ENCODE data around the gene CSNK1G2.

CSNK1G2 gene

DNA sequence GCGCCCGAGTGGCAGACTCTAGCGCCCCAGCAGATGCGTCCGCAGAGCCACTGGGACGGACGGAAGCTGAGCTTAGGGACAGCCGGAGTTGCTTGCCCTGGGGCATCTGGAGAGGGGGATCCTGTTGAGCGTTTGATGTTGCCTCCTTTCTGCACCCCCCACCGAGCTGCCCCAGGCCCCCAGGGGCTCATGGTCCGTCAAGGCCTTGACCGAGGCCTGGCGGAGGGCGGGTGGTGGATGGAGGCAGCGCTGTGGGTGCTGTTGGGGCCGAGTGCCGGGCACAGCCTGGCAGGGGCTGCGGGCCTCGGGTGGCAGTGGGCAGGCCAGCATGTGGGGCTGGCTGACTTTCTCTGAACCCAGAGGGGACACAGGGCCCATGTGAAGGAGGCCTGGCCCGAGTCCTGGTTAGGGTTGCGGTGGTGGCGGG, 2.7 kb downstream of the CSNK1G2 start:
- DNase-seq (ENCODE audit: low read depth in 4 of 4, low spot score in 1 of 4), result no peak

DNA sequence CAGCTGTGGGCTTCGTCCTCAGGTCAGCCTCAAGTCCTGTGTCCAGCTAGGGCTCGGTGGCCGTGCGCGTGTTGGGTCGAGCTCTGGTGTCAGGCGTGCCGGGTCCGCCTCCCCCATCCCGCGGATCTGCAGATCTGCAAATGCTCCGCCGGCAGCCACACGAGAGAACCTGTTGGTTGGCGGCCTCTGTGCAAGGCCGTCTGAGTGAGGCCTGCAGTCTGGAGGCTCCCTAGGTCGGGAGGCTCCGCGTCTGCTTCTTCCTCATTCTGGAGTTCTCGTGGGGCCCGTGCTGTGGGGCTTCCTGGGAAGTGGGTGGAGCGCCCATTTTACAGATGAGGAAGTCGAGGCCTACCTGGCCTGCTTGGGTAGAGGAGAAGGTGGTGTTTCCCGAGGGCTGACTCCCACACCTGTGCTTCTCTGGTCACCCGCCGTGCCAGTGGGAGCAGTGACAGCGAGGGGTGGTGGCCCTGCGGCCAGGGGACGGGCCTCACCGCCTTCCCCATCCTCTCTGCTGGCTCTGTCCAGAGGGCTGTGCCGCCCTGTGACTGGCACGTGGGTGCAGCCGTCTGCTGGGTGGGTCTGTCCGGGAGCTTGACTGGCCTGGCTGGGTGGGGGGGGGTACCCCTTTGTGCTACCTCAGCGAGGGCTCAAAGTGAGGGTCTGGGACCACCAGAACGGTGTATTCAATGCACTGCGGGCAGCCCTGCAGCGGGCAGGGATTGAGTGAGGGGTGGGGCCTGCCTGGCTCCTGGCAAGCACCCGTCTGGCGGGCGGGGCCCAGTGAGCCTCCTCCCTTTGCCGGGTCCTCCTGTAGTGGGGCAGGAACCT, 3.3 kb downstream of the CSNK1G2 start:
- no peak for DNase-seq (ENCODE audit: low read depth in 4 of 4, low spot score in 1 of 4)

DNA sequence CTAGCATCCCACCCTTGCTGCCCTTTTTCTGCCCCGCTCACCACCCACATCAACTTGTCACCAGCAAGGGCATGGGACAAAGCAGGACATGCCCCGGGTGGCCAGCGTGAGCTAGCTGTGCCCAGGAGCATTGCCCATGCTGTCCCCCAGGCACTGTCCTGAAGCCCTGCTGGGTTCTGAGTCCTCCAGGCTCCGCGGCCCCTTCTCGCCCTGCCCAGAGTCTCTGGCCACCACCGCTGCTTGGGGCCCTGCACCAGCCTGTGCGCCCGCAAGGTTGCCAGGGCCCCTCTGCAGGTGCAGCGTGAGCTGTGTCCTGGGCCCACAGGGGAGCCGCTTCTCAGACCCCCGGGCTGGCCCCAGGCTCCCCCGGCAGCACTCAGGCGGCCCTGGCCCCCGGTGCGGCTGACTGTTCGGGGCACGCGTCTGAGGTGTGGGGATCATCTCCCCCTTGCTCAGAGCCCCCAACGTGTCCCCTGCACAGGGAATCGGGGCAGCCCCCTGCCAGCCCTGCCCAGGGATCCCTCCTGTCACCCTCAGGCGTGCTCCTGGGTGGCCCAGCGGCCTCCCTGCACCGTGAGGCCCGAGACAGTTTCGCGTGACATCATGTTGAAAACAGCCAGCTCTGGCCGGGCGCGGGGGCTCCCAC, 4.1 kb downstream of the CSNK1G2 start:
- no peak for DNase-seq (ENCODE audit: low read depth in 4 of 4, low spot score in 1 of 4)

- DNase-seq (ENCODE audit: low read depth in 4 of 4, low spot score in 1 of 4), result no peak
These were observed 4.9 kb downstream of the CSNK1G2 start for GRCh38 chr19:1945899-1946298.

GRCh38 chr19:1947651-1948209, 6.8 kb downstream of the CSNK1G2 start:
- DNase-seq (ENCODE audit: low read depth in 4 of 4, low spot score in 1 of 4), result no peak

DNA sequence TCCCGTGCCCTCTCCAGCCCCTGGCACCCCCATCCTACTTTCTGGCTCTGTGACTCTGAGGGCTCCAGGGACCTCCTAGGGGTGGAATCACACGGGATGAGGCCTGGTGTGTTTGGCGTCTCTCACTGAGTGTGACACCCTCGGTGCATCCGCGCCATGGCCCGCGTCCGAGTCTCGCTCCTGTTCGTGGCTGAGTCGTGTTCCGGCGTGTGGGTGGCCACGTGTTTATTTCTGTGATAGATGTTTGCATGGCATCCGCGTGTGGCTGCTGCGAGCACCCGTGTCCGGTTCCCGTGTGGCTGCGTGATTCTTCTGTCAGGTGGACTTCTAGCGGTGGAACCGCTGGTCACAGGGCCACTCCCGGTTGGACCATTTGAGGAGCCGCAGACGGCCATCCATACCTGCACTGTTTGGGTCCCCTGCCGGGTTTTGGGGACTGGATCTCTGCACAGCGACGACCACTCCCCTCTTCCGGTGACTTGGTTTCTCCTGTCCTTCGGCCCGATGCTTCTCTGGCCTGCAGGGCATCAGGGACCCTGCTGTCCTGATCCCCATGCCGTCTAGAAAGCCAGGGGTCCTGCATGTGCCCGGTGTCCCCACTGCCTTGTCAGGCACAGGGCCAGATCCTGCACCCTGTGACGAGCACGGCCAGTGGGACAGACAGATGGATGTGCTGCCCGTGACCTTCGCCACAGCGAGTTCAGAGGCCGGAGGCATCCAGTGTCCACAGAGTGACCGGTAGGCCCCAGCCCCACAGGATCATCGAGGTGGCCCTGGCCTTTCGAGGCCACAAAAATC, 8.5 kb downstream of the CSNK1G2 start:
- no peak for DNase-seq (ENCODE audit: low read depth in 4 of 4, low spot score in 1 of 4)

GRCh38 chr19:1950640-1951039, 9.7 kb downstream of the CSNK1G2 start:
- no peak for DNase-seq (ENCODE audit: low read depth in 4 of 4, low spot score in 1 of 4)

DNA sequence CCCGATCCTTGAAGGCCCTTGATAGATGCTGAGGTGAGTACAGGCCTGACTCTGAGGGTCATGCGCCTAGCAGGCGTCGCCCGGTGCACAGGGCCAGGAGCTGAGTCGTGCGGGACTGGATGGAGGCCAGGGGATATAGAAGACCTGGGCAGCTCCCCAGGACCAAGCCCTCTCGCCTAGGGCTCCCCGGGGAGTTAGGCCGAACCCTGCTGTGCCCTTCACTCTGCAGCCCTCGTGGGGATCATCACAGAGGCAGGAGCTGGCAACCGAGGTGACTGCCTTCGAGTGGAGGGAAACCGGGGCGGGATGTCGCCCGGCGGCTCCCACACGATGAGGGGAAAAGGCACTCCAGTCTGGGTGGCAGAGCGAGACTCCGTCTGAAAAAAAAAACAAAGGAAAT, 11.7 kb downstream of the CSNK1G2 start:
- DNase-seq (ENCODE audit: low read depth in 4 of 4, low spot score in 1 of 4), result no peak

- DNase-seq (ENCODE audit: low read depth in 4 of 4, low spot score in 1 of 4), result no peak
These were observed 12.1 kb downstream of the CSNK1G2 start for GRCh38 chr19:1953037-1953436.

GRCh38 chr19:1953441-1954094, 12.6 kb downstream of the CSNK1G2 start:
- DNase-seq (ENCODE audit: low read depth in 4 of 4, low spot score in 1 of 4), result no peak

GRCh38 chr19:1954532-1954933, 13.6 kb downstream of the CSNK1G2 start:
- no peak for DNase-seq (ENCODE audit: low read depth in 4 of 4, low spot score in 1 of 4)

GRCh38 chr19:1955171-1956121, 14.5 kb downstream of the CSNK1G2 start:
- no peak for DNase-seq (ENCODE audit: low read depth in 4 of 4, low spot score in 1 of 4)

DNA sequence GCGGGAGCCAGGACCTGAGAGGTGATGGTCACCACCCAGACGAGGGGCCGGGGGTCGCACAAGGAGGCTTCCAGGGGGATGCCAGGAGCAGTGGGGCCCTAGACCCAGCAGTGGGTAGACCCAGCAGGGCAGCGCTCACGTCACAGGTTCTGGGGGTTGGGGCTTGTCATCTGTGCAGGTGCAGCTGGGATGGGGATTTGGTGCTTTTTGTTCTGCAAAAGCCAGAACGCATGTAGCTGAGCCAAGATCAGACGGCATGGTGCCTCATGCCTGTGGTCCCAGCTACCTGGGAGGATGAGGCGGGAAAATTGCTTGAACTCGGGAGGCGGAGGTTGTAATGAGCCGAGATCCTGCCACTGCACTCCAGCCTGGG, 15.1 kb downstream of the CSNK1G2 start:
- no peak for DNase-seq (ENCODE audit: low read depth in 4 of 4, low spot score in 1 of 4)

- DNase-seq (ENCODE audit: low read depth in 4 of 4, low spot score in 1 of 4), result no peak
These were observed 16.0 kb downstream of the CSNK1G2 start for GRCh38 chr19:1956868-1957492.

DNA sequence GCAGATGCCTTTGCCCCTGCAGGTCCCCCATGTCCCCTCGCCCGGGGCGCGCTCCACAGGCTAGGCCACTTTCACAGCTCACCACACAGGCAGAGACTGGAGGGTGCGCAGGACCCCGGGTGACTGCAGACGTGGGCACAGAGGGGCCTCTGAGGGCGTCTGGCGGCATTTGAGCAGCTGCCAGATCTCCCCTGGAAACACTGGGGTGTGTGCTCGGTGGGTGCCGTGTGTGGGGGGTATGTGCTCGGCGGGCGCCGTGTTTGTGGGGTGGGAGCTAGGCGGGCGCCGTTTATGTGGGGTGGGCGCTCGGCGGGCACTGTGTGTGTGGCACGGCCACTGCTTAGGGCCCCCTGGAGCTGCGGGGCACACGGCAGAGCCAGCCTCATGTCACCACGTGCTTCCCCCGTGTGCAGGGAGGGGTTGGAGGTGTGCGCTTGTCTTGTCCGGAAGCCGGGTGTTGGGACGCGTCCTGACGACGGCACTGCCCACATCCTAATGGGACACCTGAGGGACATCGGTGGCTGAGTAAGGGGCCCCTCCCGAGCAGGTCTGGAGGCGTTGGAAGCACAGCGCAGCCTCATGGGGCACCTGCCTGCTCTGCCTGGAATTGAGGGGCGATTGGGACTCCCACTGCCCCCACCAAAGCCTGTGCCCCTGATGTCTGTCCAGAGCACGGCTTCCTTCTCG, 16.7 kb downstream of the CSNK1G2 start:
- no peak for DNase-seq (ENCODE audit: low read depth in 4 of 4, low spot score in 1 of 4)

DNA sequence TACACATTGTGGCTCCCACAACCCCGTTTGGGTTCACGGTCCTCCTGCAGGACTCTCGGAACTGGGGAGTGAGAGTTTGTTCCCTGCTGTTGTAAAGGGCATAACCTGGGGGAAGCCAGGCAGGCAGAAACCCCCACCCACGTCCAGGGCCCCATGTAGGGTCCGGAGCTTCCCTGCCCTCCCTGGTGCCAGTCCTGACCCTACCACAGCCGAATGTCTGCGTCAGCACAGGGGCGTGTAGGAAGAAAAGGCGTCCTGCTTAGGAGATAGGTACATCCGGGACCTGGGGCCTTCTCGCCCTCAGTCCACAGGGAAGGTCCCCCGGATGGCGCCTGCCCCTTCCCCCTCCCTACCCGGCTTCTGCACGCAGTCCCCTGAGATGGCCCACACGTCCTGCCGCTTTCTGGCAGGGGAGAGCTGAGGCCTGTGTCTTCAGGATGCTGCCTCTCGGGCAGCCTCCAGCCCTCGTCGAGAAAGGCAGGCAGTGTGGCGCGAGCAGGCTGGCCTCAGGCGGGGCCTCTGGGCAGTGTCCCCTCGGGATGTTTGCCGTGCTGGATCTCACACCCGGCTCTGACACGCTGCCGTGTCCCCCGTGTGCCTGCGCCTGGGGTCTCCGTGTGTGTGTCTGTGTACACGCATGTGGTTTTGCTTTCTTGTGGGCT, 19.1 kb downstream of the CSNK1G2 start:
- DNase-seq (ENCODE audit: low read depth in 4 of 4, low spot score in 1 of 4), result no peak

- DNase-seq (ENCODE audit: low read depth in 4 of 4, low spot score in 1 of 4), result no peak
These were observed 20.3 kb downstream of the CSNK1G2 start for GRCh38 chr19:1961000-1961883.

All from stimulated activated CD4-positive, alpha-beta T cell treated with anti-CD3 and anti-CD28 coated beads, Interleukin-1b, Interleukin-23, amount 100 ng/mL, for 24 hours (primary cell).